Vagina (tissue), 2 donors: ENCODE data around the gene SYT13. TPM values are rescaled to one million over a fixed set of nuclear protein-coding genes. Genes with fewer than 3 reads are reported as not detected.

Experiments
- DNase-seq, 2 donors: peaks; one replicate each; pipeline ENCODE4 v3.0.0-alpha.2; 2017; ENCODE audit errors: extremely low spot score in 2 of 2
- H3K27ac ChIP-seq: fragments of 200-600 bp; sonication (generic); one replicate; pipeline ENCODE4 v1.5.1; 2019
- H3K27me3 ChIP-seq: fragments of 200-600 bp; sonication (generic); one replicate; pipeline ENCODE4 v1.5.1; 2019
- H3K36me3 ChIP-seq, 2 donors: fragments of 200-600 bp; sonication (generic); one replicate each; pipeline ENCODE4 v1.5.1; 2017 to 2019
- H3K4me1 ChIP-seq: fragments of 200-600 bp; sonication (generic); one replicate; pipeline ENCODE4 v1.5.1; 2019
- H3K4me3 ChIP-seq, 2 donors: fragments of 200-600 bp; sonication (generic); 1 replicate in 1 of 2; 2 replicates in 1 of 2; pipeline ENCODE4 v1.5.1; 2016 to 2019
- H3K9me3 ChIP-seq: fragments of 200-600 bp; sonication (generic); one replicate; pipeline ENCODE4 v1.5.1; 2019
- CTCF ChIP-seq, 3 experiments: fragments of 450-650 bp in 2 of 3; fragments of 200-600 bp in 1 of 3; sonication (generic) in 1 of 3; IDR thresholded peaks; one replicate each; pipeline ENCODE4 v1.5.1; 2017 to 2019; ENCODE audit warnings: antibody characterized with exemption in 3 of 3, mild to moderate bottlenecking in 2 of 3, moderate library complexity in 2 of 3
- POLR2A ChIP-seq, 2 donors: fragments of 450-650 bp; IDR thresholded peaks; one replicate each; pipeline ENCODE4 v1.6.1; 2017; ENCODE audit warnings: antibody characterized with exemption in 2 of 2, mild to moderate bottlenecking in 2 of 2, moderate library complexity in 2 of 2
- POLR2AphosphoS5 ChIP-seq, 2 donors: sonication (generic); formaldehyde crosslinking; IDR thresholded peaks; one replicate each; pipeline ENCODE4 v1.9.0; 2017; ENCODE audit warnings: antibody characterized with exemption in 2 of 2, mild to moderate bottlenecking in 2 of 2, low read depth in 1 of 2; ENCODE audit not compliant: insufficient read depth in 1 of 2
- intact Hi-C: fragments of 100-400 bp; cut with DNase I; formaldehyde crosslinking; loops from one replicate; pipeline ENCODE4 v1.15.1; 2023
- total RNA-seq: library from RNA; depleted of rRNA; stranded (reverse); fragments of >200 nt; gene quantifications from one replicate; pipeline ENCODE4 v1.2.3, GENCODE V29; 2016

SYT13 gene, protein sequence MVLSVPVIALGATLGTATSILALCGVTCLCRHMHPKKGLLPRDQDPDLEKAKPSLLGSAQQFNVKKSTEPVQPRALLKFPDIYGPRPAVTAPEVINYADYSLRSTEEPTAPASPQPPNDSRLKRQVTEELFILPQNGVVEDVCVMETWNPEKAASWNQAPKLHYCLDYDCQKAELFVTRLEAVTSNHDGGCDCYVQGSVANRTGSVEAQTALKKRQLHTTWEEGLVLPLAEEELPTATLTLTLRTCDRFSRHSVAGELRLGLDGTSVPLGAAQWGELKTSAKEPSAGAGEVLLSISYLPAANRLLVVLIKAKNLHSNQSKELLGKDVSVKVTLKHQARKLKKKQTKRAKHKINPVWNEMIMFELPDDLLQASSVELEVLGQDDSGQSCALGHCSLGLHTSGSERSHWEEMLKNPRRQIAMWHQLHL
- total RNA-seq, result 1.2 TPM

GRCh38 chr11:45285930-45286632, at the start of gene SYT13:
SYT13 (minus strand) TSS chr11:45286341; CDS start chr11:45286207, 134 bp downstream.
- Histone ChIP-seq H3K4me3 (no peak within 1 kb of the TSS), H3K36me3 (no peaks in the 10 kb centered on the region), H3K9me3 (no peaks in the 10 kb centered on the region), H3K27me3 (peaks cover 5% of the 10 kb centered on the region), H3K27ac (no peak within 1 kb of the TSS), H3K4me1 (peaks cover 7% of the 10 kb centered on the region)
- TF ChIP-seq POLR2A (IDR thresholded peaks at IDR 0.05) (no peak), CTCF (IDR thresholded peaks at IDR 0.05) (no peak), POLR2AphosphoS5 (IDR thresholded peaks at IDR 0.05; ENCODE audit: insufficient read depth in 1 of 2, low read depth in 1 of 2) (no peak)
- DNase-seq, result peak; percentile 46 to 79
- intact Hi-C loops, result no loop called here

GRCh38 chr11:45335434-45335833, 49.3 kb upstream of the SYT13 start:
- no peak for TF ChIP-seq POLR2A (IDR thresholded peaks at IDR 0.05)
- TF ChIP-seq POLR2AphosphoS5 (IDR thresholded peaks at IDR 0.05; ENCODE audit: insufficient read depth in 1 of 2, low read depth in 1 of 2), result no peak
- TF ChIP-seq CTCF (IDR thresholded peaks at IDR 0.05), result no peak
- intact Hi-C loops, result loop anchor here (10.0 kb wide), 1 partner anchor 391 kb away; no protein-coding TSS in a partner anchor
- no peaks in the 10 kb centered on the region for H3K27me3 ChIP-seq
- no peaks in the 10 kb centered on the region for H3K9me3 ChIP-seq
- no peaks in the 10 kb centered on the region for H3K36me3 ChIP-seq
- H3K4me1 ChIP-seq, result peaks cover 9% of the 10 kb centered on the region
- DNase-seq, result peak; percentile 37 to 62
- no peak overlapping the region for H3K27ac ChIP-seq
- no peak overlapping the region for H3K4me3 ChIP-seq

DNA sequence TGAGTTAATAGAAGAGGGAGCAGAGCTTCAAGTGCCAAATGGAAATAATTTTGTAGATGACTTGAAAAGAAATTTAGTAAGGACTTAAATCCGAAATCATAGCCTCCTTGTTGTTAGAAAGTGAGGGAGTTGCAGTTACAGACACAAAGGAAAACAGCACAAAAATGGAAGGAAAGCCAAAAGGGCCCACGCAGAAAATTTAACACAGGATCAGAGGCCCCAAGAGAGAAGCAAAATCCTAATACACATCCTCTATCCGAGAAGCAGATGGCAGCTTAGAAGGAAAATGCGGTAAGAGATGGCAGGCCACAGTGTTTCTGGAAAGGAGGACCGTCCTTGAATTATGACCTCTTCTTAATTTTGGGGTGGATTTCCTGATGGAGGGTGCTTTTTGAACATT, 48.7 kb upstream of the SYT13 start:
- intact Hi-C loops, result loop anchor here (5.0 to 10.0 kb wide), 2 partner anchors 228 to 390 kb away; no protein-coding TSS in a partner anchor

DNA sequence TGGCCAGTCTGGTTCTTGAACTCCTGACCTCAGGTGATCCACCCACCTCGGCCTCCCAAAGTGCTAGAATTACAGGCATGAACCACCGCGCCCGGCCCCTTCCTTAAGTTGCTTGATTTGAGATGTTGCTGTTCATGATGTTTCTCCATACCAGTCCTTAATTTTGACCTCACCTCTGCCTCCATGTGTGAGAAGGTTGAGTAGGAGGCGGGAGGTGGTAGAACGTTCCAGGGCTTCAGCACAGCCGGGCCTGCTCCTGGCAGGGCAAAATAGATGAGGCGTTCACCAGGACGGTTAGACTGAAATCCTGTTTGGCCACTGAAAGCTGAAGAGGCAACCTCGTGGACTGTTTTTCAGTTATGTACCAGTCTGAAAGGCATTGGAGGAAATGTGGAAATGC, 48.3 kb upstream of the SYT13 start:
- TF ChIP-seq CTCF (IDR thresholded peaks at IDR 0.05) (no peak), POLR2AphosphoS5 (IDR thresholded peaks at IDR 0.05; ENCODE audit: insufficient read depth in 1 of 2, low read depth in 1 of 2) (no peak), POLR2A (IDR thresholded peaks at IDR 0.05) (no peak)
- H3K4me1 ChIP-seq, result no peaks in the 10 kb centered on the region
- H3K27ac ChIP-seq, result no peak overlapping the region
- DNase-seq, result peak; percentile 25 to 65
- H3K27me3 ChIP-seq, result no peaks in the 10 kb centered on the region
- H3K9me3 ChIP-seq, result no peaks in the 10 kb centered on the region
- no peaks in the 10 kb centered on the region for H3K36me3 ChIP-seq
- no peak overlapping the region for H3K4me3 ChIP-seq
- intact Hi-C loops, result loop anchor here (5.0 to 10.0 kb wide), 2 partner anchors 227 to 390 kb away; no protein-coding TSS in a partner anchor

More for the DNA sequence above, 48.7 kb upstream of the SYT13 start:
- Histone ChIP-seq H3K27ac (no peak overlapping the region), H3K4me3 (no peak overlapping the region), H3K9me3 (no peaks in the 10 kb centered on the region), H3K4me1 (peaks cover 3% of the 10 kb centered on the region), H3K36me3 (no peaks in the 10 kb centered on the region), H3K27me3 (no peaks in the 10 kb centered on the region)
- TF ChIP-seq POLR2AphosphoS5 (IDR thresholded peaks at IDR 0.05; ENCODE audit: insufficient read depth in 1 of 2, low read depth in 1 of 2), result no peak
- TF ChIP-seq CTCF (IDR thresholded peaks at IDR 0.05), result no peak
- TF ChIP-seq POLR2A (IDR thresholded peaks at IDR 0.05), result no peak
- peak; percentile 12 to 42 for DNase-seq
